Thyroid gland (tissue), 4 donors: ENCODE data around the gene CUL3.

ENCODE experiments used
- CTCF ChIP-seq, 6 experiments: fragments of 200-600 bp in 3 of 6; fragments of 450-650 bp in 3 of 6; sonication (generic) in 3 of 6; IDR thresholded peaks; one replicate each; pipeline ENCODE4 v1.5.1; 2016 to 2019; ENCODE audit warnings: antibody characterized with exemption in 6 of 6, mild to moderate bottlenecking in 2 of 6, inconsistent platforms in 1 of 6, moderate library complexity in 1 of 6
- POLR2A ChIP-seq, 2 donors: fragments of 450-650 bp; IDR thresholded peaks; one replicate each; pipeline ENCODE4 v1.6.1; 2017; ENCODE audit warnings: antibody characterized with exemption in 2 of 2, mild to moderate bottlenecking in 2 of 2, moderate library complexity in 1 of 2

GRCh38 chr2:224563537-224563936 is 21.6 kb downstream of the CUL3 start:
- TF ChIP-seq CTCF (IDR thresholded peaks at IDR 0.05), result no peak
- no peak for TF ChIP-seq POLR2A (IDR thresholded peaks at IDR 0.05)
